Pericardium fibroblast (primary cell): ENCODE data around the gene MET. TPM values are rescaled to one million over a fixed set of nuclear protein-coding genes. Genes with fewer than 3 reads are reported as not detected.

ENCODE experiments used
- total RNA-seq: library from RNA; depleted of rRNA; stranded (reverse); fragments of >200 nt; gene quantifications from 2 replicates; pipeline ENCODE4 v1.2.3, GENCODE V29; 2015

MET gene
- total RNA-seq = 0.23 and 8.9 TPM in 2 replicates

DNA sequence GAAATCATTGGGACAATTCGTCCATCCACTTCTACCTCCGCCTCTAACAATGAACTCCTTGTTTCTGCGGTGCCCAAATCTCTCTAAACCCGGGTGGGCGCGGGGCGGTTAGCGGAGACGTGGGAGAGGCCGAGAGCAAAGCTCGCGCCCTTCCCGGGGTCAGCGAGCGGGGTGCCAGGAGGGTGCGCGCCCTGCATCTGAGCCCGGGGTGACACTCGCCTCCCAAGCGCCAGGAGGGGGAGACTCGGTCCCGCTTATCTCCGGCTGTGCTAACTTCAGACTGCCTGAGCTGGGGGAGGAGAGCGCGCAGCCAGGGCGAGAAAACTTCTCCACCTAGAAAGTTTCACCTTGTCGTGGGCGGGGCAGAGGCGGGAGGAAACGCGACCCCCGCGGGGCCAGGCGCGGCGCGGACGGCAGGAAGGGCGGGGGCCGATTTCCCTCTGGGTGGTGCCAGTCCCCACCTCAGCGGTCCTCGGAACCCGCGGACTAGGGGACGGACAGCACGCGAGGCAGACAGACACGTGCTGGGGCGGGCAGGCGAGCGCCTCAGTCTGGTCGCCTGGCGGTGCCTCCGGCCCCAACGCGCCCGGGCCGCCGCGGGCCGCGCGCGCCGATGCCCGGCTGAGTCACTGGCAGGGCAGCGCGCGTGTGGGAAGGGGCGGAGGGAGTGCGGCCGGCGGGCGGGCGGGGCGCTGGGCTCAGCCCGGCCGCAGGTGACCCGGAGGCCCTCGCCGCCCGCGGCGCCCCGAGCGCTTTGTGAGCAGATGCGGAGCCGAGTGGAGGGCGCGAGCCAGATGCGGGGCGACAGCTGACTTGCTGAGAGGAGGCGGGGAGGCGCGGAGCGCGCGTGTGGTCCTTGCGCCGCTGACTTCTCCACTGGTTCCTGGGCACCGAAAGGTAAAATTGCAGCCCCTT lies at the start of gene MET:
Gene MET (plus strand): TSS at position 516 of the 915 bp plus-strand sequence. CDS start 26,889 bp downstream, outside the sequence.

Other genes with a start within 250 kb of the MET start
- gene CAV2, start 172.5 kb upstream of the MET start, total RNA-seq = 39.8 and 69.2 TPM in 2 replicates
- gene CAV1, start 147.2 kb upstream of the MET start, total RNA-seq = 306 and 311 TPM in 2 replicates
- gene CAPZA2, start 190.4 kb downstream of the MET start, total RNA-seq = 73.8 and 119 TPM in 2 replicates